Measurements from ENCODE around the gene ADAMTSL1.

GRCh38 chr9:18568973-18569372 is 95.0 kb downstream of the ADAMTSL1 start:
- TF ChIP-seq CTCF (IDR thresholded peaks at IDR 0.05; ENCODE audit: insufficient read depth, low read length) (no peak), POLR2AphosphoS5 (IDR thresholded peaks at IDR 0.05; ENCODE audit: low read depth) (no peak), GABPA (IDR thresholded peaks at IDR 0.05; ENCODE audit: low read depth) (no peak), REST (IDR thresholded peaks at IDR 0.05; ENCODE audit: insufficient replicate concordance, low read depth) (no peak)

All from HL-60 (cell line).